ENCODE data around the gene MORC4.

MORC4 gene

DNA sequence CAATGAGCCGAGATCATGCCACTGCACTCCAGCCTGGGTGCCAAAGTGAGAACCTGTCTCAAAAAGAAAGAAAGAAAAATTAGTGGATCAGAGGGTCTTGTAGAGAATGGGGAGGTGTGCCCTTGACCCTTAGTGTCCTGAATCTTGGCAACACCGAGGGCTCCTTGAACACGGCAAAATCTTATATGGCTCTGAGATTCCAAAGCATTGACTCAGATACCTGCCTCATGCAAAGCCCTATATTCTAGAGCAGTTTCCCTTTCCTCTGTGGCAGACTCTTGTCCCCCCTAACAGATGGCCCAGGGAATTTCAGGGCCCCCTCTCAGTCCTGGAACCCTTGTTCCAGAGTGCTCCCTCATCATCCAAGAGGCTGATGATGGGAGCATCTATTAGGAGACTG lies 73.0 kb downstream of the MORC4 start:
- no peak overlapping the region for H3K27ac ChIP-seq
- in situ Hi-C loops (cut with HindIII; ENCODE audit: low pct_ligation_motif_present, low sequenced_read_pairs), result no loop called here
- DNase-seq, result no peak
- H3K4me3 ChIP-seq (ENCODE audit: low read depth, low read length), result no peak overlapping the region
- H3K36me3 ChIP-seq (replicated peaks), result no peaks in the 10 kb centered on the region
- TF ChIP-seq, protein P1, sequence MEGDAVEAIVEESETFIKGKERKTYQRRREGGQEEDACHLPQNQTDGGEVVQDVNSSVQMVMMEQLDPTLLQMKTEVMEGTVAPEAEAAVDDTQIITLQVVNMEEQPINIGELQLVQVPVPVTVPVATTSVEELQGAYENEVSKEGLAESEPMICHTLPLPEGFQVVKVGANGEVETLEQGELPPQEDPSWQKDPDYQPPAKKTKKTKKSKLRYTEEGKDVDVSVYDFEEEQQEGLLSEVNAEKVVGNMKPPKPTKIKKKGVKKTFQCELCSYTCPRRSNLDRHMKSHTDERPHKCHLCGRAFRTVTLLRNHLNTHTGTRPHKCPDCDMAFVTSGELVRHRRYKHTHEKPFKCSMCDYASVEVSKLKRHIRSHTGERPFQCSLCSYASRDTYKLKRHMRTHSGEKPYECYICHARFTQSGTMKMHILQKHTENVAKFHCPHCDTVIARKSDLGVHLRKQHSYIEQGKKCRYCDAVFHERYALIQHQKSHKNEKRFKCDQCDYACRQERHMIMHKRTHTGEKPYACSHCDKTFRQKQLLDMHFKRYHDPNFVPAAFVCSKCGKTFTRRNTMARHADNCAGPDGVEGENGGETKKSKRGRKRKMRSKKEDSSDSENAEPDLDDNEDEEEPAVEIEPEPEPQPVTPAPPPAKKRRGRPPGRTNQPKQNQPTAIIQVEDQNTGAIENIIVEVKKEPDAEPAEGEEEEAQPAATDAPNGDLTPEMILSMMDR (IDR thresholded peaks at IDR 0.05; ENCODE audit: low read depth, low read length, missing control alignments), result no peak
- H3K27me3 ChIP-seq (replicated peaks), result no peaks in the 10 kb centered on the region

DNA sequence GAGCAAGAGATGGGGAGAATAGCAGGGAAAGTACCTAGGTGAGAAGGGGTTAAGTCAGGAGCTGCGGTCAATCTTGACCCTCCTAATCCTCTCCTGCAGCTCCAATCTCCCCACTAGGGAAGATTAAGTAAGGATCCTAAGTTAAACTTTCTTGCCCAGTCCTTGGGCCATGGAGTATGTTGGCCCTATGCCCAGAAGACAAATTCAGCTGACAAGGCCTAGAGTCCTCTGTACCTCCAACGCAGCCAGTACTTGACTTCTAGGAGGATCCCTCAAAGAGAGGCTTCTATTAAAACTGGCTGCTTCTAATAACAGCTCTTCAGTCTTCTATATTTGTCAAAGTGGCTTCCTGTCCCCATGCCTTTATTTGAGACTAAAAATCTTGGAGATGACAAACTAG lies 78.4 kb downstream of the MORC4 start:
- no peak for DNase-seq
- in situ Hi-C loops (cut with HindIII; ENCODE audit: low pct_ligation_motif_present, low sequenced_read_pairs), result no loop called here
- H3K27me3 ChIP-seq (replicated peaks), result no peaks in the 10 kb centered on the region
- no peak overlapping the region for H3K27ac ChIP-seq
- TF ChIP-seq, protein P1 (IDR thresholded peaks at IDR 0.05; ENCODE audit: low read depth, low read length, missing control alignments), result no peak
- H3K4me3 ChIP-seq (ENCODE audit: low read depth, low read length), result no peak overlapping the region
- H3K36me3 ChIP-seq (replicated peaks), result no peaks in the 10 kb centered on the region

DNA sequence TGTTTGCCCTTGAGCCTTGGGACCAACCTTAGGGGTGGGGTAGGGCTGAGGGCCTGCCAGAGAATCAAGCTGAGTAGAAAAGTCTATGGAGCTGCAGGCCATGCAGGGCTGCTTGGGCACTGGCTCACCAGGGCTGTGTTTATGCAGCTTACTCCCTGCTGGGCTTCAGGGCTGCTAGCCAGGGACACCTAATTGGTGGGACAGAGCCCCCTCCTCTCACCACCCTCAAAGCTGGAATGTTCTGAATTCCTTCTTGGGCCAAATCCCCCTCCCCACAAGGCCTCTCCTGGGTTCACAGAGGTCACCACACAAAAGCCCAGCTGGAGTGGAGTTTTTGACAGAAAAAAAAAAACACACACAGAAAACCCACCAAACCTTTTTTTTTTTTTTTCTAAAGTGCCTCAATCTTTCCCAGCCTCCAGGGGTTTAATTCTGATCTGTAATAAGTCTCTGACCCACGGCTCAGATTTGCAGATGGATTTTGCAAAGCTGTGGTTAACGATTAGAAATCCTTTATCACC lies 80.0 kb downstream of the MORC4 start, which contains the start of gene CLDN2:
Gene CLDN2 (plus strand): TSS at position 471 of the 521 bp plus-strand sequence. CDS start 7,827 bp downstream, outside the sequence.
- Histone ChIP-seq H3K36me3 (replicated peaks) (no peaks in the 10 kb centered on the region), H3K27me3 (replicated peaks) (no peaks in the 10 kb centered on the region), H3K27ac (no peak within 1 kb of the TSS), H3K4me3 (ENCODE audit: low read depth, low read length) (no peak within 1 kb of the TSS)
- in situ Hi-C loops (cut with HindIII; ENCODE audit: low pct_ligation_motif_present, low sequenced_read_pairs), result no loop called here
- no peak for DNase-seq
- TF ChIP-seq, protein P1 (IDR thresholded peaks at IDR 0.05; ENCODE audit: low read depth, low read length, missing control alignments), result no peak

DNA sequence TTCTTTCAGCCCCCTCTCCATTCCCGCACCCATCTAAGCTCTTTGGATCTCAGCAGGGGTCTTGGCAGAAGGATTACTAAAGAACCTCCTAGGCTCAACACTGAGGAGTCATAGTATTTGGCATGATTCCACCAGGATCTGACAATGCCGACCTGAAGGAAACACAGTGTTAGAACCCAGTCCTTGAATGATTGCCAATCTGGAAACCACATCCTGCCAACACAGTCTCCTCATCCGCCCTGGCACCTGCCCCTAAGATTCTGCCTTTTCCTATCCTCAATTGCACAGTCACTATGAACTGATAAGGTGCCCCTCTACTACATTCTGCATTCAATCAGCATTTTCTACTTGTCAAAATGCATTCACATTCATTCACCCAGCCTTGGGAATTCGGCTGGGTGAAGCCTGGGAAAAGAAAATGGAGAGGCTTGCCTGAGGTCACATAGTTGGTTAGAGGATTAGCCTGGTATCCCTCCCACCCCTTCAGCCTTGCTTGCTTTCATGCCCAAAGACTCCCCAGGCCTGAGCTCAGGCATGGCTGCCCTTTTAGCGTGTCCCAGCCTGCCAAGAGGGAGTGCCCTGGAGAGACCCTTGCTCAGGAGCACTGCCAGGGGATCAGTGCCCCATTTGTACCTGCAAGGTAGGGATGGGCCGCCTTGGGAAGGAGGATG lies 82.0 kb downstream of the MORC4 start:
- Histone ChIP-seq H3K4me3 (ENCODE audit: low read depth, low read length) (no peak overlapping the region), H3K27ac (no peak overlapping the region), H3K27me3 (replicated peaks) (no peaks in the 10 kb centered on the region), H3K36me3 (replicated peaks) (no peaks in the 10 kb centered on the region)
- in situ Hi-C loops (cut with HindIII; ENCODE audit: low pct_ligation_motif_present, low sequenced_read_pairs), result no loop called here
- peak; percentile 43 for DNase-seq
- TF ChIP-seq, protein P1 (IDR thresholded peaks at IDR 0.05; ENCODE audit: low read depth, low read length, missing control alignments), result no peak

DNA sequence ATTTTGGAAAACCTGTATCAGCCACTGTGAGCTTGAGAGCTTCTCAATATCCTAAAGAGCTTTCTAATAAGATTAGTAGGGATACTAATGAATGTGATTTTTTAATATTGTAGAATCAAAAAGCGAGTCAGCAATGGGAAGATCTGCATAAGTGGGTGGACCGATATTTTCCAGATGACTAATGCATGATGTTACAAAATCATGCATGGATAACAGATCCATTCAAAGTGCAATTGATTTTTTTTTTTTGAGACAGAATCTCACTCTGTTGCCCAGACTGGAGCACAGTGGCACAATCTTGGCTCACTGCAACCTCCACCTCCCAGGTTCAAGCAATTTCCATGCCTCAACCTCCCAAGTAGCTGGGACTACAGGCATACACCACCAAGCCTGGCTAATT lies 87.1 kb downstream of the MORC4 start:
- in situ Hi-C loops (cut with HindIII; ENCODE audit: low pct_ligation_motif_present, low sequenced_read_pairs), result no loop called here

More for the DNA sequence above, 87.1 kb downstream of the MORC4 start:
- no peaks in the 10 kb centered on the region for H3K27me3 ChIP-seq (replicated peaks)
- TF ChIP-seq, protein P1 (IDR thresholded peaks at IDR 0.05; ENCODE audit: low read depth, low read length, missing control alignments), result no peak
- DNase-seq, result no peak
- no peak overlapping the region for H3K4me3 ChIP-seq (ENCODE audit: low read depth, low read length)
- no peaks in the 10 kb centered on the region for H3K36me3 ChIP-seq (replicated peaks)
- H3K27ac ChIP-seq, result no peak overlapping the region
